ENCODE data around the gene CNTFR.

The CNTFR gene

GRCh38 chr9:34522091-34522887 is 67.2 kb downstream of the CNTFR start:
- no peak overlapping the region for H3K27ac ChIP-seq
- POLR2A ChIA-PET (ENCODE audit: low non-redundant PET): no interaction called here
- no peak for DNase-seq (ENCODE audit: low spot score)
- CTCF ChIA-PET: interaction anchor here (1.6 kb wide), 1 partner anchor 69 kb away, joined by 5 read pairs; no protein-coding TSS in a partner anchor
- TF ChIP-seq CTCF (conservative IDR thresholded peaks at IDR 0.05; ENCODE audit: low read depth): no peak

GRCh38 chr9:34521406-34522045 is 68.0 kb downstream of the CNTFR start:
- no peak overlapping the region for H3K27ac ChIP-seq
- CTCF ChIA-PET: interaction anchor here (1.6 kb wide), 1 partner anchor 70 kb away, joined by 5 read pairs; no protein-coding TSS in a partner anchor
- POLR2A ChIA-PET (ENCODE audit: low non-redundant PET): interaction anchor here (0.5 kb wide), 1 partner anchor 101 kb away, joined by 3 read pairs; no protein-coding TSS in a partner anchor
- no peak for TF ChIP-seq CTCF (conservative IDR thresholded peaks at IDR 0.05; ENCODE audit: low read depth)
- DNase-seq (ENCODE audit: low spot score): no peak

- CTCF ChIA-PET: interaction anchor here (0.7 to 1.7 kb wide), 3 partner anchors 27 to 71 kb away, joined by 3 to 5 read pairs (median 4); no protein-coding TSS in a partner anchor
- POLR2A ChIA-PET (ENCODE audit: low non-redundant PET): interaction anchor here (0.5 kb wide), 1 partner anchor 102 kb away, joined by 3 read pairs; no protein-coding TSS in a partner anchor
These were observed 68.8 kb downstream of the CNTFR start for GRCh38 chr9:34520505-34521385.

GRCh38 chr9:34520096-34520495 is 69.4 kb downstream of the CNTFR start:
- DNase-seq (ENCODE audit: low spot score): no peak
- ChIA-PET POLR2A (ENCODE audit: low non-redundant PET) (no interaction called here), CTCF (interaction anchor here (1.2 to 1.7 kb wide), 2 partner anchors 28 to 72 kb away, joined by 3 to 4 read pairs; no protein-coding TSS in a partner anchor)
- H3K27ac ChIP-seq: no peak overlapping the region
- TF ChIP-seq CTCF (conservative IDR thresholded peaks at IDR 0.05; ENCODE audit: low read depth): no peak

More at GRCh38 chr9:34520505-34521385, 68.8 kb downstream of the CNTFR start:
- no peak for TF ChIP-seq CTCF (conservative IDR thresholded peaks at IDR 0.05; ENCODE audit: low read depth)
- no peak overlapping the region for H3K27ac ChIP-seq
- no peak for DNase-seq (ENCODE audit: low spot score)

- no peak for TF ChIP-seq CTCF (conservative IDR thresholded peaks at IDR 0.05; ENCODE audit: low read depth)
- POLR2A ChIA-PET (ENCODE audit: low non-redundant PET): no interaction called here
- CTCF ChIA-PET: interaction anchor here (0.6 to 1.7 kb wide), 4 partner anchors 18 to 86 kb away, joined by 3 to 4 read pairs (median 4); no protein-coding TSS in a partner anchor
- DNase-seq (ENCODE audit: low spot score): no peak
- H3K27ac ChIP-seq: no peak overlapping the region
These were observed 70.1 kb downstream of the CNTFR start for GRCh38 chr9:34519321-34520020.

All from RWPE1 (cell line).